Osteoblast (primary cell): ENCODE data around the gene C1orf159. TPM values are rescaled to one million over a fixed set of nuclear protein-coding genes. Genes with fewer than 3 reads are reported as not detected.

Source experiments
- DNase-seq: peaks from one replicate; pipeline ENCODE4 v3.0.0; 2011; ENCODE audit warnings: low spot score, mixed read lengths; ENCODE audit not compliant: insufficient read length; ENCODE audit errors: missing footprints
- H2AFZ ChIP-seq: 2 replicates; pipeline ENCODE4 v1.6.0; 2011; ENCODE audit warnings: mild to moderate bottlenecking, low read length
- H3K27ac ChIP-seq: 2 replicates; pipeline ENCODE4 v1.5.1; 2011; ENCODE audit warnings: mild to moderate bottlenecking, low read depth, low read length, moderate library complexity
- H3K27me3 ChIP-seq: 2 replicates; pipeline ENCODE4 v1.6.0; 2012; ENCODE audit warnings: mild to moderate bottlenecking, control low read depth, inconsistent platforms, low read length, moderate library complexity; ENCODE audit not compliant: insufficient read depth
- H3K36me3 ChIP-seq: 2 replicates; pipeline ENCODE4 v1.5.1; 2011; ENCODE audit warnings: mild to moderate bottlenecking, low read length, control low read depth, moderate library complexity; ENCODE audit not compliant: insufficient read depth
- H3K4me1 ChIP-seq: 2 replicates; pipeline ENCODE4 v1.5.1; 2011; ENCODE audit warnings: mild to moderate bottlenecking, low read length, control low read depth, moderate library complexity; ENCODE audit not compliant: insufficient read depth
- H3K4me2 ChIP-seq: 2 replicates; pipeline ENCODE4 v1.6.0; 2011; ENCODE audit warnings: mild to moderate bottlenecking, low read length; ENCODE audit not compliant: insufficient read depth
- H3K4me3 ChIP-seq: fragments of 200-600 bp; sonication (generic); 3 replicates; pipeline ENCODE4 v1.5.1; 2012; ENCODE audit warnings: mild to moderate bottlenecking, low read length, inconsistent platforms; ENCODE audit not compliant: insufficient read depth
- H3K79me2 ChIP-seq: 2 replicates; pipeline ENCODE4 v1.6.0; 2012; ENCODE audit warnings: mild to moderate bottlenecking, low read length, control low read depth, inconsistent platforms; ENCODE audit not compliant: insufficient read depth
- H3K9me3 ChIP-seq: 2 replicates; pipeline ENCODE4 v1.5.1; 2011; ENCODE audit warnings: low read depth, low read length, control low read depth
- H4K20me1 ChIP-seq: 2 replicates; pipeline ENCODE4 v1.6.0; 2012; ENCODE audit warnings: mild to moderate bottlenecking, low read length, control low read depth; ENCODE audit not compliant: insufficient read depth
- CTCF ChIP-seq: IDR thresholded peaks from 2 replicates; pipeline ENCODE4 v1.5.1; 2011; ENCODE audit warnings: mild to moderate bottlenecking, low read depth, low read length, moderate library complexity; ENCODE audit errors: extremely low read depth
- total RNA-seq: library from RNA; depleted of rRNA; stranded (reverse); fragments of >200 nt; gene quantifications from 2 replicates; pipeline ENCODE4 v1.2.3, GENCODE V29; 2012

Gene C1orf159
- total RNA-seq, 1 donor = 5.4 TPM

GRCh38 chr1:1052003-1052840 lies 63.7 kb downstream of the C1orf159 start:
- H3K4me3 ChIP-seq = no peak overlapping the region
- H3K4me1 ChIP-seq = no peaks in the 10 kb centered on the region

GRCh38 chr1:1051127-1051810 lies 64.6 kb downstream of the C1orf159 start:
- DNase-seq = no peak
- no peaks in the 10 kb centered on the region for H3K4me1 ChIP-seq

More at GRCh38 chr1:1052003-1052840, 63.7 kb downstream of the C1orf159 start:
- no peak for DNase-seq
- Histone ChIP-seq H3K79me2 (no peaks in the 10 kb centered on the region), H3K9me3 (no peaks in the 10 kb centered on the region), H3K36me3 (no peaks in the 10 kb centered on the region), H3K4me2 (no peak overlapping the region), H3K27ac (no peak overlapping the region), H2AFZ (no peak overlapping the region), H4K20me1 (no peaks in the 10 kb centered on the region), H3K27me3 (no peaks in the 10 kb centered on the region)
- TF ChIP-seq CTCF = no peak

GRCh38 chr1:1050577-1051052 lies 65.3 kb downstream of the C1orf159 start:
- H3K36me3 ChIP-seq = no peaks in the 10 kb centered on the region

More at GRCh38 chr1:1051127-1051810, 64.6 kb downstream of the C1orf159 start:
- H3K4me2 ChIP-seq = no peak overlapping the region
- TF ChIP-seq CTCF = no peak
- no peaks in the 10 kb centered on the region for H3K9me3 ChIP-seq
- H3K79me2 ChIP-seq = no peaks in the 10 kb centered on the region
- H4K20me1 ChIP-seq = no peaks in the 10 kb centered on the region
- H3K36me3 ChIP-seq = no peaks in the 10 kb centered on the region
- H3K27ac ChIP-seq = no peak overlapping the region
- H2AFZ ChIP-seq = no peak overlapping the region
- H3K27me3 ChIP-seq = no peaks in the 10 kb centered on the region
- H3K4me3 ChIP-seq = no peak overlapping the region

More at GRCh38 chr1:1050577-1051052, 65.3 kb downstream of the C1orf159 start:
- no peaks in the 10 kb centered on the region for H3K4me1 ChIP-seq
- H3K4me2 ChIP-seq = no peak overlapping the region
- H3K79me2 ChIP-seq = no peaks in the 10 kb centered on the region
- DNase-seq = no peak
- H4K20me1 ChIP-seq = no peaks in the 10 kb centered on the region
- H3K4me3 ChIP-seq = no peak overlapping the region
- no peaks in the 10 kb centered on the region for H3K9me3 ChIP-seq
- no peak overlapping the region for H2AFZ ChIP-seq
- no peak for TF ChIP-seq CTCF
- no peaks in the 10 kb centered on the region for H3K27me3 ChIP-seq
- no peak overlapping the region for H3K27ac ChIP-seq
